Measurements from ENCODE around the gene DDRGK1. TPM values are rescaled to one million over a fixed set of nuclear protein-coding genes. Genes with fewer than 3 reads are reported as not detected.
"Not testable (repeated sequence)": the region's sequence is repeated elsewhere in the genome, so short reads cannot be mapped to it uniquely, and the experiment has no call there.

DDRGK1 gene
- total RNA-seq, 1 donor from 2014 or later, result 47.8 TPM

GRCh38 chr20:3164763-3165410, 39.6 kb downstream of the DDRGK1 start:
- ATAC-seq, result no peak

GRCh38 chr20:3164043-3164762, 40.3 kb downstream of the DDRGK1 start:
- no peak for ATAC-seq

- ATAC-seq, result no peak
These were observed 41.1 kb downstream of the DDRGK1 start for GRCh38 chr20:3163099-3164042.

- no peak for ATAC-seq
These were observed 42.3 kb downstream of the DDRGK1 start for GRCh38 chr20:3162080-3162611.

GRCh38 chr20:3161316-3162079, 43.0 kb downstream of the DDRGK1 start:
- no peak for ATAC-seq

- ATAC-seq, result no peak
These were observed 44.1 kb downstream of the DDRGK1 start for GRCh38 chr20:3160418-3160817.

GRCh38 chr20:3158968-3159431, 45.5 kb downstream of the DDRGK1 start:
- ATAC-seq, result peak; percentile 5

- no peak for ATAC-seq
These were observed 46.7 kb downstream of the DDRGK1 start for GRCh38 chr20:3157817-3158216.

GRCh38 chr20:3156811-3157619, 47.5 kb downstream of the DDRGK1 start:
- peak; percentile 27 for ATAC-seq

- ATAC-seq, result not testable (repeated sequence)
These were observed 52.3 kb downstream of the DDRGK1 start for GRCh38 chr20:3152057-3152644.

- no peak for ATAC-seq
These were observed 53.6 kb downstream of the DDRGK1 start for GRCh38 chr20:3150908-3151307.

- no peak for ATAC-seq
These were observed 57.6 kb downstream of the DDRGK1 start for GRCh38 chr20:3146732-3147341.

- ATAC-seq, result no peak
These were observed 62.7 kb downstream of the DDRGK1 start for GRCh38 chr20:3141757-3142156.

Other genes starting within 250 kb of the DDRGK1 start
- gene GNRH2, start 161.1 kb downstream of the DDRGK1 start, total RNA-seq, result not detected
- 36.5 TPM for gene MRPS26, start 158.6 kb downstream of the DDRGK1 start, total RNA-seq
- not detected for gene OXT, start 133.1 kb downstream of the DDRGK1 start, total RNA-seq
- not detected for gene AVP, start 120.0 kb downstream of the DDRGK1 start, total RNA-seq
- gene FASTKD5, start 44.8 kb downstream of the DDRGK1 start, total RNA-seq, result 7.6 TPM
- gene UBOX5, start 44.8 kb downstream of the DDRGK1 start, total RNA-seq, result 3.7 TPM
- 1.3 TPM for gene LZTS3, start 31.1 kb downstream of the DDRGK1 start, total RNA-seq
- 60.6 TPM for gene ITPA, start 4.8 kb upstream of the DDRGK1 start, total RNA-seq
- 20.0 TPM for gene SLC4A11, start 34.5 kb upstream of the DDRGK1 start, total RNA-seq
- 6.3 TPM for gene DNAAF9, start 203.0 kb upstream of the DDRGK1 start, total RNA-seq

All from esophagus mucosa (tissue), 1 donor.